Gastrocnemius medialis (tissue), 4 donors: ENCODE results near the gene CDK17. TPM values are rescaled to one million over a fixed set of nuclear protein-coding genes. Genes with fewer than 3 reads are reported as not detected.

Experiments used
- ATAC-seq, 2 donors: fragments of 150-250 bp; one replicate each; pipeline ENCODE4 v1.9.1; 2016
- DNase-seq, 2 donors: peaks; one replicate each; pipeline ENCODE4 v3.0.0-alpha.2; 2019
- H3K27ac ChIP-seq, 4 donors: fragments of 200-600 bp; sonication (generic); 1 replicate in 1 of 4; 2 replicates in 3 of 4; pipeline ENCODE4 v1.5.1; 2016 to 2018; ENCODE audit warnings: mild to moderate bottlenecking in 2 of 4, moderate library complexity in 1 of 4
- H3K27me3 ChIP-seq, 3 donors: fragments of 200-600 bp; sonication (generic) in 2 of 3; 1 replicate in 1 of 3; 2 replicates in 2 of 3; pipeline versions ENCODE4 v1.5.1 to v1.6.0; 2016 to 2019; ENCODE audit warnings: mild to moderate bottlenecking in 1 of 3, moderate library complexity in 1 of 3
- H3K36me3 ChIP-seq, 2 donors: fragments of 200-600 bp; sonication (generic) in 1 of 2; one replicate each; pipeline ENCODE4 v1.5.1; 2017 to 2018
- H3K4me1 ChIP-seq, 2 donors: fragments of 200-600 bp; sonication (generic) in 1 of 2; one replicate each; pipeline ENCODE4 v1.5.1; 2016 to 2017; ENCODE audit warnings: mild to moderate bottlenecking in 2 of 2
- H3K4me3 ChIP-seq, 4 donors: fragments of 200-600 bp; sonication (generic) in 3 of 4; 1 replicate in 1 of 4; 2 replicates in 3 of 4; pipeline ENCODE4 v1.5.1; 2016 to 2019; ENCODE audit warnings: mild to moderate bottlenecking in 2 of 4
- H3K9me3 ChIP-seq, 3 donors: fragments of 200-600 bp; sonication (generic) in 2 of 3; 1 replicate in 1 of 3; 2 replicates in 2 of 3; pipeline ENCODE4 v1.5.1; 2016 to 2019
- POLR2A ChIP-seq, 2 donors: fragments of 450-650 bp; IDR thresholded peaks; one replicate each; pipeline ENCODE4 v1.6.1; 2017; ENCODE audit warnings: antibody characterized with exemption in 2 of 2, mild to moderate bottlenecking in 2 of 2, moderate library complexity in 2 of 2
- in situ Hi-C, 4 donors: fragments of 200-750 bp; cut with MboI; loops; one replicate each; pipeline versions ENCODE4 v1.15.0 to v1.8.0; 2017; ENCODE audit warnings: low sequenced_read_pairs in 4 of 4
- intact Hi-C: fragments of 100-400 bp; cut with DNase I; formaldehyde crosslinking; loops from one replicate; pipeline ENCODE4 v1.15.1; 2023; ENCODE audit warnings: low total_unique reads
- total RNA-seq, 4 donors: library from RNA; depleted of rRNA; stranded (reverse); fragments of >200 nt; gene quantifications; one replicate each; pipeline versions ENCODE4 v1.1.0 to v1.2.3, GENCODE V29; 2016
- TF ChIP-seq, protein P1 (sequence below), 5 experiments: fragments of 450-650 bp in 3 of 5; fragments of 200-600 bp in 2 of 5; sonication (generic) in 2 of 5; IDR thresholded peaks in 4 of 5; conservative IDR thresholded peaks in 1 of 5; 1 replicate in 4 of 5; 2 replicates in 1 of 5; pipeline ENCODE4 v1.5.1; 2016 to 2019; ENCODE audit warnings: antibody characterized with exemption in 5 of 5, mild to moderate bottlenecking in 3 of 5, moderate library complexity in 3 of 5

The CDK17 gene
- total RNA-seq, 4 donors from 2014 or later, result 10.9 to 25.1 (median 20.9) TPM

DNA sequence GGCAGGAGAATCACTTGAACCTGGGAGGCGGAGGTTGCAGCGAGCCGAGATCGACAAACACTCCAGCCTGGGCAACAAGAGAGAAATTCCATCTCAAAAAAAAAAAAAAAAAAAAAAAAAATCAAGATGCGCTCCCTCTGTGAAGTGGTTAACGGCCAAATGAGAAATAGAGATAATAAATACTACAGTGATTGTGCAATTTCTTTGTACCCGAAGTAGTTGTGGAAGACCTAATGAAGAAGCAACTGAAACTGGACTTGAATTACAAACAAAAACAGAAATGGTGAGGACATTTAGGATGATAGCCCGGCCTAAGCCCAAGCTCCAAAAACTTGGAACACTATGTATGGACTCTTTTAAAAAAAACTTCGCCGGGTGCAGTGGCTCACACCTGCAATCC lies 44.2 kb upstream of the CDK17 start:
- no peaks in the 10 kb centered on the region for H3K27me3 ChIP-seq
- no peaks in the 10 kb centered on the region for H3K9me3 ChIP-seq
- intact Hi-C loops, result no loop called here
- DNase-seq, result no peak
- H3K27ac ChIP-seq, result peak overlapping the region in 3 of 4 donors; percentile 65 to 80 (median 70)
- no peak for ATAC-seq
- no peaks in the 10 kb centered on the region for H3K4me1 ChIP-seq
- TF ChIP-seq POLR2A (IDR thresholded peaks at IDR 0.05), result no peak
- TF ChIP-seq, protein P1, sequence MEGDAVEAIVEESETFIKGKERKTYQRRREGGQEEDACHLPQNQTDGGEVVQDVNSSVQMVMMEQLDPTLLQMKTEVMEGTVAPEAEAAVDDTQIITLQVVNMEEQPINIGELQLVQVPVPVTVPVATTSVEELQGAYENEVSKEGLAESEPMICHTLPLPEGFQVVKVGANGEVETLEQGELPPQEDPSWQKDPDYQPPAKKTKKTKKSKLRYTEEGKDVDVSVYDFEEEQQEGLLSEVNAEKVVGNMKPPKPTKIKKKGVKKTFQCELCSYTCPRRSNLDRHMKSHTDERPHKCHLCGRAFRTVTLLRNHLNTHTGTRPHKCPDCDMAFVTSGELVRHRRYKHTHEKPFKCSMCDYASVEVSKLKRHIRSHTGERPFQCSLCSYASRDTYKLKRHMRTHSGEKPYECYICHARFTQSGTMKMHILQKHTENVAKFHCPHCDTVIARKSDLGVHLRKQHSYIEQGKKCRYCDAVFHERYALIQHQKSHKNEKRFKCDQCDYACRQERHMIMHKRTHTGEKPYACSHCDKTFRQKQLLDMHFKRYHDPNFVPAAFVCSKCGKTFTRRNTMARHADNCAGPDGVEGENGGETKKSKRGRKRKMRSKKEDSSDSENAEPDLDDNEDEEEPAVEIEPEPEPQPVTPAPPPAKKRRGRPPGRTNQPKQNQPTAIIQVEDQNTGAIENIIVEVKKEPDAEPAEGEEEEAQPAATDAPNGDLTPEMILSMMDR (IDR thresholded peaks at IDR 0.05 in 4 of 5, conservative IDR thresholded peaks at IDR 0.05 in 1 of 5), result no peak
- H3K4me3 ChIP-seq, result no peak overlapping the region
- H3K36me3 ChIP-seq, result no peaks in the 10 kb centered on the region
- in situ Hi-C loops, result no loop called here

DNA sequence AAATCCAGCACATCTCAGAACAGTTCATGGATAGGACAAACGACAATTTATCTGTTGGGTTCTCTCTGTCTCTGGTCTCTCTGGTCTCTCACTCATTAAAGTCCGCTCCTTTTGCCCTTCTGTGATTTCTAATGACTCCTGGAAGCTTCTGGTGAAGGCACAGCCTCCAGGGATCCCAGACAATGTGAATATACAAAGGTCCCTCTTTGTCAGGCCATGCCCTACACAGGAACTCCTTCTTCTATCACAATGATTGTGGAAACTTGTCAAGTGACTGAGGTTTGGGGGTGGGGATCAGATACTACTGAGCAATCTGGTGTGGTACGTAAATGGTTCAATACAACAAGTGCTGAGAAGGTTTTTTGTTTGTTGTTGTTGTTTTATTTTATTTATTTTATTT lies 42.7 kb upstream of the CDK17 start:
- Histone ChIP-seq H3K27ac (no peak overlapping the region), H3K4me3 (no peak overlapping the region), H3K9me3 (no peaks in the 10 kb centered on the region), H3K36me3 (no peaks in the 10 kb centered on the region), H3K4me1 (no peaks in the 10 kb centered on the region), H3K27me3 (no peaks in the 10 kb centered on the region)
- TF ChIP-seq POLR2A (IDR thresholded peaks at IDR 0.05), result no peak
- TF ChIP-seq, protein P1 (IDR thresholded peaks at IDR 0.05 in 4 of 5, conservative IDR thresholded peaks at IDR 0.05 in 1 of 5), result no peak
- DNase-seq (no peak), ATAC-seq (no peak)
- in situ Hi-C loops (no loop called here), intact Hi-C loops (no loop called here)

DNA sequence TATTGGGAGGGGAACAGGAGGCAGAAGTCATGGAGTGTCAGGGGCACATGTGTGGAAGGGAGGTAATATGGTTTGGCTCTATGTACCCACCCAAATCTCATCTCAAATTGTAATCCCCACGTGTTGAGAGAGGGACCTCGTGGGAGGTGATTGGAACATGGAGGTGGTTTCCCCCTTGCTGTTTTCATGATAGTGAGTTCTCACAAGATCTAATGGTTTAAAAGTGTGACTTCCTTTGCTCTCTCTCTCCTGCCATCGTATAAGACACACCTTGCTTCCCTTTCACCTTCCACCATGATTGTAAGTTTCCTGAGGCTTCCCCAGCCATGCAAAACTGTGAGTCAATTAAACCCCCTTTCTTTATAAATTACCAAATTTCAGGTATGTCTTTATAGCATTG lies 41.6 kb upstream of the CDK17 start:
- H3K27ac ChIP-seq, result no peak overlapping the region
- in situ Hi-C loops, result no loop called here
- no peaks in the 10 kb centered on the region for H3K27me3 ChIP-seq
- H3K4me3 ChIP-seq, result no peak overlapping the region
- DNase-seq (no peak), ATAC-seq (no peak)
- no peaks in the 10 kb centered on the region for H3K36me3 ChIP-seq
- TF ChIP-seq POLR2A (IDR thresholded peaks at IDR 0.05), result no peak
- TF ChIP-seq, protein P1 (IDR thresholded peaks at IDR 0.05 in 4 of 5, conservative IDR thresholded peaks at IDR 0.05 in 1 of 5), result no peak
- intact Hi-C loops, result no loop called here
- no peaks in the 10 kb centered on the region for H3K9me3 ChIP-seq
- no peaks in the 10 kb centered on the region for H3K4me1 ChIP-seq

DNA sequence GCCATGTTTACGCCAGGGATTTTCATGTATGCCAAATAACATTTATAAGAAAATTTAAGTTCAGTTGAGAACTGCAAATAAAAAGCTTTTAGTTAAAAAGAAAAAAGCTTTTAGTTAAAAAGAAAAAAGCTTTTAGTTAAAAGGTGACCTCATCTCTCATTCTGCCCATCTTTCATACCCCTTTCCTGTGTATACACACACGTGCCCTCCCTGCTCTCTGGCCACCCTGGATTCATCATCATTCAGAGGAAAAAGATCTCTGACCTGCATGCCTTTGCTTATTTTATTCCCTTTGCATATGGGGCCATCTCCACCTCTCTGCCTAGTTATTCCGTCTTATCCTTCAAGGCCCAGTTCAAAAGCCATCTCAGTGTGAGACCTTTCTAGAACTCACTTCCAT lies 38.1 kb upstream of the CDK17 start:
- no peak for TF ChIP-seq POLR2A (IDR thresholded peaks at IDR 0.05)
- TF ChIP-seq, protein P1 (IDR thresholded peaks at IDR 0.05 in 4 of 5, conservative IDR thresholded peaks at IDR 0.05 in 1 of 5), result no peak
- intact Hi-C loops, result no loop called here

DNA sequence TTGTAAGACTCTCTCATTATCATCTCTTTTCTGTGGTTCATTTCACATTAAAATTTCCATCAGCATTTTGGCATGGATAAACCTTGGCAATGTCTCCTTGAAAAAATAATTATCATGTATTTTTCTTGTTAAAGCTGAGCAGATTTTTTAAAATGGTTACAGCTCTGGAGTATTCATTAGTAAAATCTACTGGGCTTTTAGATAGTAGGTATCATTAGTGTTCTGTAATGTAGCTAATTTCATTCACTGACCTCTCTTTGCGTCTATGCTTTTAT lies 36.9 kb upstream of the CDK17 start:
- TF ChIP-seq, protein P1 (IDR thresholded peaks at IDR 0.05 in 4 of 5, conservative IDR thresholded peaks at IDR 0.05 in 1 of 5), result no peak
- no peak for TF ChIP-seq POLR2A (IDR thresholded peaks at IDR 0.05)
- no peak overlapping the region for H3K27ac ChIP-seq
- ATAC-seq (no peak), DNase-seq (no peak)
- in situ Hi-C loops (no loop called here), intact Hi-C loops (no loop called here)
- no peaks in the 10 kb centered on the region for H3K36me3 ChIP-seq
- H3K4me1 ChIP-seq, result no peaks in the 10 kb centered on the region
- H3K9me3 ChIP-seq, result no peaks in the 10 kb centered on the region
- H3K27me3 ChIP-seq, result no peaks in the 10 kb centered on the region
- H3K4me3 ChIP-seq, result no peak overlapping the region

More for the DNA sequence above, 38.1 kb upstream of the CDK17 start:
- H3K4me1 ChIP-seq, result no peaks in the 10 kb centered on the region
- in situ Hi-C loops, result no loop called here
- no peaks in the 10 kb centered on the region for H3K27me3 ChIP-seq
- DNase-seq (no peak), ATAC-seq (no peak)
- no peaks in the 10 kb centered on the region for H3K36me3 ChIP-seq
- H3K27ac ChIP-seq, result no peak overlapping the region
- H3K4me3 ChIP-seq, result no peak overlapping the region
- H3K9me3 ChIP-seq, result no peaks in the 10 kb centered on the region
